Measurements from ENCODE around the gene RENBP. TPM values are rescaled to one million over a fixed set of nuclear protein-coding genes. Genes with fewer than 3 reads are reported as not detected.
A peak's percentile ranks its signal among the peaks of the same experiment; 100 is the strongest.

RENBP gene
- total RNA-seq, 1 experiment from 2014 or later = 0.26 TPM

- no peak for DNase-seq
Measured at GRCh38 chrX:153908219-153908860, 36.1 kb downstream of the RENBP start.

GRCh38 chrX:153907456-153907855 lies 37.0 kb downstream of the RENBP start:
- H3K36me3 ChIP-seq (ENCODE audit: insufficient read depth, low read length) = no peaks in the 10 kb centered on the region
- H3K9me3 ChIP-seq (ENCODE audit: low read length) = no peaks in the 10 kb centered on the region
- no peak overlapping the region for H3K27ac ChIP-seq (ENCODE audit: low read length)
- no peak overlapping the region for H3K4me2 ChIP-seq (ENCODE audit: low read depth, low read length, poor library complexity, severe bottlenecking)
- no peaks in the 10 kb centered on the region for H3K9me2 ChIP-seq (replicated peaks; ENCODE audit: insufficient read depth, low read length)
- no peaks in the 10 kb centered on the region for H3K27me3 ChIP-seq (ENCODE audit: low read length)
- 0 out of 2 replicates have a peak, but pooled peaks cover 9% of the 10 kb centered on the region for H4K20me1 ChIP-seq (ENCODE audit: insufficient read depth, low read depth, low read length)
- peaks cover 10% of the 10 kb centered on the region for H3K4me1 ChIP-seq (ENCODE audit: low read length)
- no peak for DNase-seq
- H3K9ac ChIP-seq (ENCODE audit: low read length) = no peak overlapping the region
- no peak overlapping the region for H2AFZ ChIP-seq (ENCODE audit: low read length)
- no peaks in the 10 kb centered on the region for H3K79me2 ChIP-seq (ENCODE audit: low read length)
- H3K4me3 ChIP-seq (ENCODE audit: low read length) = no peak overlapping the region

More at GRCh38 chrX:153908219-153908860, 36.1 kb downstream of the RENBP start:
- Histone ChIP-seq H4K20me1 (ENCODE audit: insufficient read depth, low read depth, low read length) (0 out of 2 replicates have a peak, but pooled peaks cover 4% of the 10 kb centered on the region), H3K9me3 (ENCODE audit: low read length) (no peaks in the 10 kb centered on the region), H3K9ac (ENCODE audit: low read length) (no peak overlapping the region), H3K36me3 (ENCODE audit: insufficient read depth, low read length) (no peaks in the 10 kb centered on the region), H3K4me2 (ENCODE audit: low read depth, low read length, poor library complexity, severe bottlenecking) (no peak overlapping the region), H3K79me2 (ENCODE audit: low read length) (no peaks in the 10 kb centered on the region), H2AFZ (ENCODE audit: low read length) (no peak overlapping the region), H3K4me3 (ENCODE audit: low read length) (no peak overlapping the region), H3K9me2 (replicated peaks; ENCODE audit: insufficient read depth, low read length) (no peaks in the 10 kb centered on the region), H3K27me3 (ENCODE audit: low read length) (no peaks in the 10 kb centered on the region), H3K4me1 (ENCODE audit: low read length) (peaks cover 6% of the 10 kb centered on the region), H3K27ac (ENCODE audit: low read length) (no peak overlapping the region)

- H3K9ac ChIP-seq (ENCODE audit: low read length) = no peak overlapping the region
- peaks cover 9% of the 10 kb centered on the region; the same call in 1 of the 2 replicates for H4K20me1 ChIP-seq (ENCODE audit: insufficient read depth, low read depth, low read length)
- no peak overlapping the region for H3K4me2 ChIP-seq (ENCODE audit: low read depth, low read length, poor library complexity, severe bottlenecking)
- H3K79me2 ChIP-seq (ENCODE audit: low read length) = no peaks in the 10 kb centered on the region
- no peaks in the 10 kb centered on the region for H3K9me3 ChIP-seq (ENCODE audit: low read length)
- peak; percentile 49 for DNase-seq
- no peak overlapping the region for H3K27ac ChIP-seq (ENCODE audit: low read length)
- no peaks in the 10 kb centered on the region for H3K9me2 ChIP-seq (replicated peaks; ENCODE audit: insufficient read depth, low read length)
- H3K27me3 ChIP-seq (ENCODE audit: low read length) = no peaks in the 10 kb centered on the region
- no peak overlapping the region for H2AFZ ChIP-seq (ENCODE audit: low read length)
- H3K36me3 ChIP-seq (ENCODE audit: insufficient read depth, low read length) = no peaks in the 10 kb centered on the region
- H3K4me3 ChIP-seq (ENCODE audit: low read length) = no peak overlapping the region
- peaks cover 10% of the 10 kb centered on the region for H3K4me1 ChIP-seq (ENCODE audit: low read length)
Measured at GRCh38 chrX:153906126-153906917, 38.1 kb downstream of the RENBP start.

GRCh38 chrX:153905481-153906095 lies 38.9 kb downstream of the RENBP start:
- Histone ChIP-seq H3K4me1 (ENCODE audit: low read length) (peaks cover 16% of the 10 kb centered on the region), H3K79me2 (ENCODE audit: low read length) (no peaks in the 10 kb centered on the region), H3K9me3 (ENCODE audit: low read length) (no peaks in the 10 kb centered on the region), H3K9ac (ENCODE audit: low read length) (no peak overlapping the region), H3K4me2 (ENCODE audit: low read depth, low read length, poor library complexity, severe bottlenecking) (no peak overlapping the region), H3K9me2 (replicated peaks; ENCODE audit: insufficient read depth, low read length) (no peaks in the 10 kb centered on the region), H4K20me1 (ENCODE audit: insufficient read depth, low read depth, low read length) (peaks cover 9% of the 10 kb centered on the region; the same call in 1 of the 2 replicates), H2AFZ (ENCODE audit: low read length) (no peak overlapping the region), H3K4me3 (ENCODE audit: low read length) (no peak overlapping the region), H3K36me3 (ENCODE audit: insufficient read depth, low read length) (no peaks in the 10 kb centered on the region), H3K27me3 (ENCODE audit: low read length) (no peaks in the 10 kb centered on the region), H3K27ac (ENCODE audit: low read length) (no peak overlapping the region)
- no peak for DNase-seq

GRCh38 chrX:153903991-153904957 lies 40.2 kb downstream of the RENBP start, which contains the start of gene AVPR2:
AVPR2 (plus strand) TSS chrX:153904673; CDS start chrX:153905146, 473 bp downstream.
- DNase-seq = peak; percentile 62
- no peaks in the 10 kb centered on the region for H3K9me3 ChIP-seq (ENCODE audit: low read length)
- H3K36me3 ChIP-seq (ENCODE audit: insufficient read depth, low read length) = no peaks in the 10 kb centered on the region
- H3K27ac ChIP-seq (ENCODE audit: low read length) = no peak within 1 kb of the TSS
- no peaks in the 10 kb centered on the region for H3K79me2 ChIP-seq (ENCODE audit: low read length)
- no peaks in the 10 kb centered on the region for H3K27me3 ChIP-seq (ENCODE audit: low read length)
- H2AFZ ChIP-seq (ENCODE audit: low read length) = no peak within 1 kb of the TSS
- peaks cover 9% of the 10 kb centered on the region; the same call in 1 of the 2 replicates for H4K20me1 ChIP-seq (ENCODE audit: insufficient read depth, low read depth, low read length)
- H3K4me1 ChIP-seq (ENCODE audit: low read length) = peaks cover 17% of the 10 kb centered on the region
- no peak within 1 kb of the TSS for H3K4me2 ChIP-seq (ENCODE audit: low read depth, low read length, poor library complexity, severe bottlenecking)
- no peak within 1 kb of the TSS for H3K9ac ChIP-seq (ENCODE audit: low read length)
- H3K4me3 ChIP-seq (ENCODE audit: low read length) = no peak within 1 kb of the TSS
- H3K9me2 ChIP-seq (replicated peaks; ENCODE audit: insufficient read depth, low read length) = no peaks in the 10 kb centered on the region

GRCh38 chrX:153903238-153903980 lies 41.0 kb downstream of the RENBP start:
- Histone ChIP-seq H3K4me2 (ENCODE audit: low read depth, low read length, poor library complexity, severe bottlenecking) (no peak overlapping the region), H3K79me2 (ENCODE audit: low read length) (no peaks in the 10 kb centered on the region), H3K9me2 (replicated peaks; ENCODE audit: insufficient read depth, low read length) (no peaks in the 10 kb centered on the region), H3K9ac (ENCODE audit: low read length) (no peak overlapping the region), H3K27me3 (ENCODE audit: low read length) (no peaks in the 10 kb centered on the region), H3K27ac (ENCODE audit: low read length) (no peak overlapping the region), H3K4me3 (ENCODE audit: low read length) (no peak overlapping the region), H3K36me3 (ENCODE audit: insufficient read depth, low read length) (no peaks in the 10 kb centered on the region), H2AFZ (ENCODE audit: low read length) (no peak overlapping the region), H4K20me1 (ENCODE audit: insufficient read depth, low read depth, low read length) (peaks cover 5% of the 10 kb centered on the region; the same call in 1 of the 2 replicates), H3K4me1 (ENCODE audit: low read length) (peaks cover 21% of the 10 kb centered on the region), H3K9me3 (ENCODE audit: low read length) (no peaks in the 10 kb centered on the region)
- DNase-seq = peak; percentile 50

- Histone ChIP-seq H3K9ac (ENCODE audit: low read length) (no peak overlapping the region), H3K9me3 (ENCODE audit: low read length) (no peaks in the 10 kb centered on the region), H3K27ac (ENCODE audit: low read length) (no peak overlapping the region), H3K4me1 (ENCODE audit: low read length) (peaks cover 21% of the 10 kb centered on the region), H3K36me3 (ENCODE audit: insufficient read depth, low read length) (no peaks in the 10 kb centered on the region), H2AFZ (ENCODE audit: low read length) (no peak overlapping the region), H3K4me2 (ENCODE audit: low read depth, low read length, poor library complexity, severe bottlenecking) (no peak overlapping the region), H3K27me3 (ENCODE audit: low read length) (no peaks in the 10 kb centered on the region), H4K20me1 (ENCODE audit: insufficient read depth, low read depth, low read length) (peaks cover 5% of the 10 kb centered on the region; the same call in 1 of the 2 replicates), H3K79me2 (ENCODE audit: low read length) (no peaks in the 10 kb centered on the region), H3K4me3 (ENCODE audit: low read length) (no peak overlapping the region), H3K9me2 (replicated peaks; ENCODE audit: insufficient read depth, low read length) (no peaks in the 10 kb centered on the region)
- no peak for DNase-seq
Measured at GRCh38 chrX:153902385-153902784, 42.1 kb downstream of the RENBP start.
